K562 (cell line): ENCODE results near the gene ABHD8. TPM values are rescaled to one million over a fixed set of nuclear protein-coding genes. Genes with fewer than 3 reads are reported as not detected.
A peak's percentile ranks its signal among the peaks of the same experiment; 100 is the strongest.

Source experiments
- FOXK2 ChIP-seq, 2 experiments: fragments of 450-650 bp; IDR thresholded peaks in 1 of 2; conservative IDR thresholded peaks in 1 of 2; 2 replicates each; pipeline ENCODE4 v1.6.1; 2016; ENCODE audit warnings: low read depth in 2 of 2, mild to moderate bottlenecking in 1 of 2
- NEUROD1 ChIP-seq: fragments of 150-350 bp; IDR thresholded peaks from 2 replicates; pipeline ENCODE4 v1.6.1; 2014; ENCODE audit warnings: borderline replicate concordance, low read length, low read depth; ENCODE audit not compliant: partially characterized antibody
- RBM25 ChIP-seq: fragments of 200-400 bp; formaldehyde crosslinking; IDR thresholded peaks from 2 replicates; pipeline ENCODE4 v1.6.1; 2018; ENCODE audit warnings: low read length, low read depth, moderate library complexity; ENCODE audit not compliant: severe bottlenecking
- ZFP1 ChIP-seq: fragments of 450-650 bp; formaldehyde crosslinking; IDR thresholded peaks from 2 replicates; pipeline ENCODE4 v1.4.0; 2020; ENCODE audit warnings: mild to moderate bottlenecking, mixed read lengths
- polyA plus RNA-seq, 8 experiments: library from polyadenylated mRNA; depleted of rRNA in 4 of 8; stranded (reverse) in 5 of 8; unstranded in 3 of 8; fragments of >200 nt; fragmentation: Nextera tagmentation in 2 of 8; fragmentation: Illumina TruSeq in 1 of 8; extraction: Ambion mirVana in 2 of 8; extraction: Trizol in 1 of 8; gene quantifications; 2 replicates each; pipeline versions ENCODE4 v1.2.1 to v1.2.3, GENCODE V29; 2011 to 2014; ENCODE audit warnings: inconsistent platforms in 1 of 8, missing spikeins in 1 of 8
- total RNA-seq, 7 experiments: library from RNA; depleted of rRNA in 6 of 7; stranded (reverse); fragments of >200 nt in 6 of 7; fragmentation: Illumina TruSeq in 2 of 7; extraction: Trizol in 2 of 7; gene quantifications; 2 replicates each; pipeline versions ENCODE4 v1.2.1 to v1.2.3, GENCODE V29; 2011 to 2021; ENCODE audit warnings: low replicate concordance in 1 of 7
- TF ChIP-seq, protein P1 (sequence below), 2 experiments: fragments of 450-650 bp; formaldehyde crosslinking in 1 of 2; IDR thresholded peaks; 2 replicates each; pipeline versions ENCODE4 v1.4.0 to v1.6.1; 2014 to 2020; ENCODE audit warnings: mild to moderate bottlenecking in 2 of 2, borderline replicate concordance in 1 of 2, low read depth in 1 of 2
- TF ChIP-seq, protein P2 (sequence below): fragments of 450-650 bp; IDR thresholded peaks from 2 replicates; pipeline ENCODE4 v1.6.1; 2014; ENCODE audit warnings: low read depth, mild to moderate bottlenecking, moderate library complexity, borderline replicate concordance
- TF ChIP-seq, protein P3 (sequence below): fragments of 150-350 bp; IDR thresholded peaks from 2 replicates; pipeline ENCODE4 v1.6.1; 2014; ENCODE audit warnings: low read depth, mild to moderate bottlenecking, low read length, borderline replicate concordance

ABHD8 gene
- total and polyA plus RNA-seq, 9 of the 15 experiments (the other 6 are each of a cell fraction or from before 2014, with no cell fraction given) = 0.04 to 6.6 (median 2.0) TPM; not detected in 1

DNA sequence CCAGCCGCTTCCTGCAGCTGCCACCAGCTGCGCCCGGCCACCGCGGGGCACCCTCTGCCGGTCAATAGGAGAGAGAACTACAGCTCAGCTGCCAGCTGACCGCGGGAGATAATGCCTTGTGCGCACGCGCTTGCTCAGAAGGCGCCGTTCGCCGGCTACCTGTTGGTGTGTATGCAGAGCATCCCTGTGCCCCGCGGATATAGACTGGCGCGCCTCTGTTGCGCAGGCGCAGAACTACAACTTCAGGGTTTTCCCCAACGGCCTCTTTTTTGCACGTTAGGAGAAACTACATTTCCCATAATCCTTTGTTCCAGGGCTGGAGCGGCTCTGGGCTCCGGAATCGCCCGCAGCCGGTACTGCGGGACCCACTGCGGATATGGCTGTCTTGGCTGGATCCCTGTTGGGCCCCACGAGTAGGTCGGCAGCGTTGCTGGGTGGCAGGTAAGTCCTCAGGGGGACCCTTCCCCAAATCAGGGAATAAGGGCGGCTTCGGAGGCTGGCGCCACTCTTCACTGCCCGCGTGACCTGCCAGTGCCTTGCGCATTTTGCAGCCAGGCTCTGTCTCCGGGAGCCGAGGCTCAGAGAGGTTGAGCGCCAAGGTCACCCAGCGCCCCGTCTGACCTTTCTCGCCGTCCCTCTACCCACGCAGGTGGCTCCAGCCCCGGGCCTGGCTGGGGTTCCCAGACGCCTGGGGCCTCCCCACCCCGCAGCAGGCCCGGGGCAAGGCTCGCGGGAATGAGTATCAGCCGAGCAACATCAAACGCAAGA is 2.5 kb upstream of the ABHD8 start, which contains the start of gene MRPL34 (continued):
- TF ChIP-seq, protein P1, sequence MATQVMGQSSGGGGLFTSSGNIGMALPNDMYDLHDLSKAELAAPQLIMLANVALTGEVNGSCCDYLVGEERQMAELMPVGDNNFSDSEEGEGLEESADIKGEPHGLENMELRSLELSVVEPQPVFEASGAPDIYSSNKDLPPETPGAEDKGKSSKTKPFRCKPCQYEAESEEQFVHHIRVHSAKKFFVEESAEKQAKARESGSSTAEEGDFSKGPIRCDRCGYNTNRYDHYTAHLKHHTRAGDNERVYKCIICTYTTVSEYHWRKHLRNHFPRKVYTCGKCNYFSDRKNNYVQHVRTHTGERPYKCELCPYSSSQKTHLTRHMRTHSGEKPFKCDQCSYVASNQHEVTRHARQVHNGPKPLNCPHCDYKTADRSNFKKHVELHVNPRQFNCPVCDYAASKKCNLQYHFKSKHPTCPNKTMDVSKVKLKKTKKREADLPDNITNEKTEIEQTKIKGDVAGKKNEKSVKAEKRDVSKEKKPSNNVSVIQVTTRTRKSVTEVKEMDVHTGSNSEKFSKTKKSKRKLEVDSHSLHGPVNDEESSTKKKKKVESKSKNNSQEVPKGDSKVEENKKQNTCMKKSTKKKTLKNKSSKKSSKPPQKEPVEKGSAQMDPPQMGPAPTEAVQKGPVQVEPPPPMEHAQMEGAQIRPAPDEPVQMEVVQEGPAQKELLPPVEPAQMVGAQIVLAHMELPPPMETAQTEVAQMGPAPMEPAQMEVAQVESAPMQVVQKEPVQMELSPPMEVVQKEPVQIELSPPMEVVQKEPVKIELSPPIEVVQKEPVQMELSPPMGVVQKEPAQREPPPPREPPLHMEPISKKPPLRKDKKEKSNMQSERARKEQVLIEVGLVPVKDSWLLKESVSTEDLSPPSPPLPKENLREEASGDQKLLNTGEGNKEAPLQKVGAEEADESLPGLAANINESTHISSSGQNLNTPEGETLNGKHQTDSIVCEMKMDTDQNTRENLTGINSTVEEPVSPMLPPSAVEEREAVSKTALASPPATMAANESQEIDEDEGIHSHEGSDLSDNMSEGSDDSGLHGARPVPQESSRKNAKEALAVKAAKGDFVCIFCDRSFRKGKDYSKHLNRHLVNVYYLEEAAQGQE (IDR thresholded peaks at IDR 0.05; ENCODE audit: borderline replicate concordance) = peak; percentile 68; the same call in 1 of the 2 replicates
- TF ChIP-seq, protein P1 (CRISPR knock-in tag; IDR thresholded peaks at IDR 0.05; ENCODE audit: low read depth) = no peak; the same call in 1 of the 2 replicates
- no peak for TF ChIP-seq RBM25
- TF ChIP-seq, protein P2, sequence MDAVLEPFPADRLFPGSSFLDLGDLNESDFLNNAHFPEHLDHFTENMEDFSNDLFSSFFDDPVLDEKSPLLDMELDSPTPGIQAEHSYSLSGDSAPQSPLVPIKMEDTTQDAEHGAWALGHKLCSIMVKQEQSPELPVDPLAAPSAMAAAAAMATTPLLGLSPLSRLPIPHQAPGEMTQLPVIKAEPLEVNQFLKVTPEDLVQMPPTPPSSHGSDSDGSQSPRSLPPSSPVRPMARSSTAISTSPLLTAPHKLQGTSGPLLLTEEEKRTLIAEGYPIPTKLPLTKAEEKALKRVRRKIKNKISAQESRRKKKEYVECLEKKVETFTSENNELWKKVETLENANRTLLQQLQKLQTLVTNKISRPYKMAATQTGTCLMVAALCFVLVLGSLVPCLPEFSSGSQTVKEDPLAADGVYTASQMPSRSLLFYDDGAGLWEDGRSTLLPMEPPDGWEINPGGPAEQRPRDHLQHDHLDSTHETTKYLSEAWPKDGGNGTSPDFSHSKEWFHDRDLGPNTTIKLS = peak; percentile 73; the same call in 1 of the 2 replicates
- TF ChIP-seq FOXK2 (conservative IDR thresholded peaks at IDR 0.05 in 1 of 2, IDR thresholded peaks at IDR 0.05 in 1 of 2; ENCODE audit: low read depth in 2 of 2) = peak; percentile 65 to 78
- TF ChIP-seq, protein P3, sequence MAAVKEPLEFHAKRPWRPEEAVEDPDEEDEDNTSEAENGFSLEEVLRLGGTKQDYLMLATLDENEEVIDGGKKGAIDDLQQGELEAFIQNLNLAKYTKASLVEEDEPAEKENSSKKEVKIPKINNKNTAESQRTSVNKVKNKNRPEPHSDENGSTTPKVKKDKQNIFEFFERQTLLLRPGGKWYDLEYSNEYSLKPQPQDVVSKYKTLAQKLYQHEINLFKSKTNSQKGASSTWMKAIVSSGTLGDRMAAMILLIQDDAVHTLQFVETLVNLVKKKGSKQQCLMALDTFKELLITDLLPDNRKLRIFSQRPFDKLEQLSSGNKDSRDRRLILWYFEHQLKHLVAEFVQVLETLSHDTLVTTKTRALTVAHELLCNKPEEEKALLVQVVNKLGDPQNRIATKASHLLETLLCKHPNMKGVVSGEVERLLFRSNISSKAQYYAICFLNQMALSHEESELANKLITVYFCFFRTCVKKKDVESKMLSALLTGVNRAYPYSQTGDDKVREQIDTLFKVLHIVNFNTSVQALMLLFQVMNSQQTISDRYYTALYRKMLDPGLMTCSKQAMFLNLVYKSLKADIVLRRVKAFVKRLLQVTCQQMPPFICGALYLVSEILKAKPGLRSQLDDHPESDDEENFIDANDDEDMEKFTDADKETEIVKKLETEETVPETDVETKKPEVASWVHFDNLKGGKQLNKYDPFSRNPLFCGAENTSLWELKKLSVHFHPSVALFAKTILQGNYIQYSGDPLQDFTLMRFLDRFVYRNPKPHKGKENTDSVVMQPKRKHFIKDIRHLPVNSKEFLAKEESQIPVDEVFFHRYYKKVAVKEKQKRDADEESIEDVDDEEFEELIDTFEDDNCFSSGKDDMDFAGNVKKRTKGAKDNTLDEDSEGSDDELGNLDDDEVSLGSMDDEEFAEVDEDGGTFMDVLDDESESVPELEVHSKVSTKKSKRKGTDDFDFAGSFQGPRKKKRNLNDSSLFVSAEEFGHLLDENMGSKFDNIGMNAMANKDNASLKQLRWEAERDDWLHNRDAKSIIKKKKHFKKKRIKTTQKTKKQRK = no peak
- no peak for TF ChIP-seq NEUROD1
- no peak for TF ChIP-seq ZFP1 (CRISPR knock-in tag)
